Endometrial microvascular endothelial cells (primary cell): ENCODE results near the gene GOLGA2. TPM values are rescaled to one million over a fixed set of nuclear protein-coding genes. Genes with fewer than 3 reads are reported as not detected.
"Not testable (repeated sequence)": the region's sequence is repeated elsewhere in the genome, so short reads cannot be mapped to it uniquely, and the experiment has no call there.

ENCODE experiments used
- in situ Hi-C: cut with HindIII; loops from 2 replicates; pipeline ENCODE4 v1.10.0; 2017; ENCODE audit warnings: low sequenced_read_pairs, low pct_unique_long_range_greater_than_20kb; ENCODE audit errors: inconsistent ontology term
- total RNA-seq: library from RNA; depleted of rRNA; stranded (reverse); fragments of >200 nt; gene quantifications from one replicate; pipeline ENCODE4 v1.2.3, GENCODE V29; 2015; ENCODE audit errors: inconsistent ontology term

GOLGA2 gene
- total RNA-seq, 1 donor from 2014 or later: 60.6 TPM

DNA sequence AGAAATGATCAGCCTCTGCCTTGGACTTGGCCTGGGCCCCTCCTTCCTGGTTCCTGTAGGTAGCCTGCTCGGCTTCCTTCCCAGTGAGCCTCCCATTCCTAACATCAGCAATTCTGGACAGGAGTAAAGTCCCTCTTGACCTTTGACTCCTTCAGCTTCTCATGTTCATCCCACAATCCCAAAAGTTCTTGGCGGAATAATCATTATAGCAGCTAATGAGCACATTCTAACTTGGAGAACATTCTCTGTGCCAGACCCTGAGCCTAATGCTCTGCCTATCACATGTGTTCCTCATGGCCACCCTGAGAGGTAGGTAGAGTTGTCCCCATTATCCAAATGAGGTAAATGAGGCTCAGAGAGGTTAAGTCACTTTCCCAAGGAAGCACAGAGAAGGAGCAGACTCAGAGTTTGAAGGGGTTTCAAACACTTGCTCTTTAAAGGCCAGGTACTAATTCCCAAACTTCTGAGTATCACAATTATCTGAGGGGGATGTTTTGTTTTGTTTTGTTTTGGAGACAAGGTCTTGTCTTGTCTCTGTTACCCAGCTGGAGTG lies 21.5 kb upstream of the GOLGA2 start:
- in situ Hi-C loops: no loop called here

DNA sequence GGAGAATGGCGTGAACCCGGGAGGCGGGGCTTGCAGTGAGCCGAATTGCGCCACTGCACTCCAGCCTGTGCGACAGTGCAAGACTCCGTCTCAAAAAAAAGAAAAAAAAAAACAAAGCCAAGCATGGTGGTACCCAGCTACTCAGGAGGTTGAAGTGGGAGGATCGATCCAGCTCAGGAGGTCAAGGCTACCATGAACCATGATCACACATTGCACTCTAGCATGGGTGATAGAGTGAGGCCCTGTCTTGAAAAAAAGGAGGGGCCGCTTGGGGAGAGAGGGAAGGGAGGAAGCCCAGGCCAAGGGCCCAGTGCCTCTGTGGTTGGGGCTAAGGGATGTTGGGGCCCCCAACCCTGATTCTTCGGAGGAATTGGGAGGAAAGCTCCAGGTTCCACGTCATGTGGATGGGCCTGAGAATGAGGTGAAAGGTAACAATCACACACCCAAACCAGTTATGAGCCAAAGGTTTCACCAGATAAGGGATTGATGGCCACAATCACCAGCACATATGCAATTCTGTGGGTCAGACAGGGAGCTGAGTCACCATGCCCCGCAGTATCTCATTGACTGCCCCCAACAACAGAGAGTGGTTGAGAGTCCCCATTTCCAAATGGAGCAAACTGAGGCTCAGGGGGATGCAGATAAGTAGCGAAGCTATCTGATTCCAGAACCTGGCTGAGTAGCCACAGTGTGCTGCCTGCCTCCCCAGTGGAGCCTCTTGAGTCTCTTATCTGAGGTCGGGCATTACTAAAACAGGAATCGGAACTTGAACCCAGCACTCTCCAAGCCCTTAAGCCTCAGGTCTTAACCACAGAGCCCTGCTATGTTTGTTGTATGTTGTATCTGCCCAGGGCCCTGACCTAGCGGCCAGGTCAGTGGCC lies 20.8 kb upstream of the GOLGA2 start:
- in situ Hi-C loops: no loop called here

DNA sequence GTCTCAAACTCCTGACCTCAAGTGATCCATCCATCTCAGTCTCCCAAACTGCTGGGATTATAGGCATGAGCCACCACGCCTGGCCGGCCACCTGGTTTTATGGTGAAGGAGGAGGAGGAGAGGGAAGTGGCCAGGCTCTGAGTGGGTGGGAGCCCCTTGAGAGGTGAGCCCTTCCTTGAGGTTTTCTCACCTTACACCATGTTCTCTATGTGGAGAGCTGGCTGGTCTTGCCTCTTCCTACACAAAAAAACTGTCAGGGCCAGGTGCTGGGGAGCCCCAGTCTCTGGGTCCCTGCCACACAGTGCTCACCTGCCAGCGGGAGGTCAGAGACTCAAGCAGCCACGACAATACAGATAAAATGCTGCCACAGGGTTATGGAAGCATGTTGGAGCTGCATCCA lies 18.3 kb upstream of the GOLGA2 start:
- in situ Hi-C loops: no loop called here

DNA sequence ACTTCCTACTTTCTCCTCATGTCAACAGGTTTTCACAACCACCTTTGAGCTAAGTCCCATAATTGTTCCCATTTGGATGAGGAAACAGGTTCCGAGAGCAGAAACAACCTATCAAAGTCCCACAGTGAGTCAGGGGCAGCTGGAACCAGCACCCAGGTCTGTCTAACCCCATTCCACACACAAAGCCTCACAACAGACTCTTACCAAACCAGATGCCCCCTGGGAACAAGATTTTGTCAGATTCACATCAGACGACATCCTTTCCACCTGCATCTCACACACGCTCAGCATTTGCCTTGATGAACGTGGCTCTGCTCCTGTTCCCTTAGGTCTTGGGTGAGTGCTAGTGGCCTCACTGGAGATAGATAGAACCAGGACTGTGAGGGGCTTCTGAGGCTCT lies 17.3 kb upstream of the GOLGA2 start:
- in situ Hi-C loops: no loop called here

DNA sequence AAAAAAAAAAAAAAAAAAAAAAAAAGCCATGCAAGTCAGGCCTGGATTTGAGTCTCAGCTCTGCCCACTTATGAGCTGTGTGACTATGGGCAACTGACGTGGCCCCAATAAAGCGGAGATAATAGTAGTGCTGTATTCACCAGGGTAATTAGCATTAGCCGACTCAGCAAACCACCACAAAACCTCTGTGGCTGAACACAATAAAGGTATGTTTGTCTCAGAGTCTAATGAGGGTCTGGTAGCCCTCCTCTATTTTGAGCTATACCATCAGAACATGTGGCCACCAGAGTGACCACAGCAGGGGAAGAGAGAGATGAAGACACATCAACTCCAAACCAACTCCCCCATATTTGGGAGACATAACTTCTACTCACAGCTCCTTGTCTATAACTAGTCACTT lies 16.2 kb upstream of the GOLGA2 start:
- in situ Hi-C loops: no loop called here

GRCh38 chr9:128288273-128289004 lies 12.6 kb upstream of the GOLGA2 start:
- in situ Hi-C loops: no loop called here

DNA sequence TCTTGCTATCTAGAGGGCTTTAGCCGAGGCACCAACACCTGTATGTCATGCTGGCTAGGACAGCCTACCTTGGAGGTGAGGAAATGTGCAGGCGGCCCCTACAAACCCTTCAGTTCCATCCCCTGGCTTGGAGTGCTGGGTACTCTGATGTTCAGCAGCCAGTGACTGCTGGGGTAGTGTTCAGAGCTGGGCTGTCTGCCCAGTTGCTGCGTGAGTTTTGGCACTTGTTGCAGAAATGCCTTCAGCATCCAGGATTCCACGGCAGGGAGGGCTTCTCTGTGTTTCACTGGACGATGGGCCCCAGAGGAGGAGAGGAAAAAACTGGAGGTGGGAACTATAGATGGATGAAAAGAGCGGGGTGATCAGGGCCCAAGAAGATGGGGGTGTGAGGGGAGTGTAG lies 10.6 kb upstream of the GOLGA2 start:
- in situ Hi-C loops: no loop called here

DNA sequence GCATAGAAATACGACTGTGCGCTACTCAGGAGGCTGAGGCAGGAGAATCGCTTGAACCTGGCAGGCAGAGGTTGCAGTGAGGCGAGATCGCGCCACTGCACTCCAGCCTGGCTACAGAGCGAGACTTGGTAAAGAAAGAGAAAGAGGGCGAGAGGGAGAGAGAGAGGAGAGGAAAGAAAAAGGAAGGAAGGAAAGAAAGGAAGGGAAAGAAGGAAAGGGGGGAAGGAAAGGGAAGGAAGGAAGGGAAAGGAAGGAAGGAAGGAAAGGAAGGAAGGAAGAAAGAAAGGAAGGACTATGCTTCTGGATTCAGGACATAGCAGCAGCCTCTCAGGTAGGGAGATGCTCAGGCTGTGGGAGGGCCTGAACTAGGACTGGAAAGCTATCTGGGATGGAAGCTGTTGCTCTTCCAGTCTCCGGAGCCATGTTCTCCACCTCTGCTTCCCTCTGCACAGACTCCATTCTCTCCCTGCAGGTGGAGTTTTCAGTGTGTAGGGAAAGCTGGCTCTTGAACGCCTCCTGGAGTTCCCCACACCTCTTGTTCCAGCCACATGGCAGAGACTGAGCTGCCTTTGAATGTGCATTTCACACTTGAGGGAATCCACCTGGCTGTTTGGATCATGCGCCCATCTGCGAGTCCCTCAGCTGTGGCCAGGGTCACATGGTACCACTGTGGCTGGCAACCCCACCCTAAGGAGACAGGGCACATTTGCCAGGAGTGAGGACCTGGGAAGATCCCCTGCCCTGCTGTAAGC lies 9.4 kb upstream of the GOLGA2 start:
- in situ Hi-C loops: no loop called here

DNA sequence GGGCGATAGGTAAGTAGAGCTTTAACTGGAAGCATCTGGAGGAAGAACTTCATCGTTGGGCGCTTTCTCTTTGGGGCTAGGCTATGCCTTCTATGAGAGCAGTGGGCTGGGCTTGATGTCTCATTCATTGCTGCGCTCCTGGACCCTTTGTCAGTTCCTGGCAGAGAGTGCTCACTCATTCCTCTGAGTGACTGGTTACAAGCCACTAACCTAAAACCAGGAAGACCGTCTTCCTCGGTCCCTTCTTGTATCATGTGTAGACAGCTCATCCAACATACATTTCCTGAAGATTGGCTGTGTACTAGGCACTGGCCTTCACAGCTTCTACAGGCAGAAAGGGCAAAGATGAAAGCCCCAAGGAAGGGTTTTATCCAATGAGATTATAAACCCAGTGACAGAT lies 6.7 kb upstream of the GOLGA2 start:
- in situ Hi-C loops: no loop called here

DNA sequence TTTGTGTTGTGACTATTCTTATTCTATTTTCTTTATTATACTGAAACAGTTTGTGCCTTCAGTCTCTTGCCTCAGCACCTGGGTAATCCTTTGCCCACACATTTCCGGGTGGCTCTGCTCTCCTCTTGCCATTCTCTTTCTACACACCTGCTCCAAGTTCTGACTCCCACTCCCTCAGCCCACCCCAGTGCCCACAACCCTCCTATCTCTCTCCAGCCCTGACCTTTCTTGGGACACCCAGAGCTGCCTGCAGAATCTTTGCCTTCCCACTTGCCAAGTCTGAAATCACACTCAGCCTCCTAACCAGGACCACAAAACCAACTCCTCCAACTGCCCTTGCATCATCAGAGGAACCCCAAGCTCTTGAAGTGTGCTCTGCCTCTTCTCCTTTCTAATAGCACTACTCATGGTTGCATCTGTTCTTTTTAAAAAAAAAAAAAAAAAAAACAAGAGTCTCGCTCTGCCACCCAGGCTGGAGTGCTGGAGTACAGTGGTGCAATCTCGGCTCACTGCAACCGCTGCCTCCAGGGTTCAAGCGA lies 4.3 kb upstream of the GOLGA2 start:
- in situ Hi-C loops: no loop called here

- in situ Hi-C loops: not testable (repeated sequence)
Measured at GRCh38 chr9:128279088-128280073, 3.6 kb upstream of the GOLGA2 start.

DNA sequence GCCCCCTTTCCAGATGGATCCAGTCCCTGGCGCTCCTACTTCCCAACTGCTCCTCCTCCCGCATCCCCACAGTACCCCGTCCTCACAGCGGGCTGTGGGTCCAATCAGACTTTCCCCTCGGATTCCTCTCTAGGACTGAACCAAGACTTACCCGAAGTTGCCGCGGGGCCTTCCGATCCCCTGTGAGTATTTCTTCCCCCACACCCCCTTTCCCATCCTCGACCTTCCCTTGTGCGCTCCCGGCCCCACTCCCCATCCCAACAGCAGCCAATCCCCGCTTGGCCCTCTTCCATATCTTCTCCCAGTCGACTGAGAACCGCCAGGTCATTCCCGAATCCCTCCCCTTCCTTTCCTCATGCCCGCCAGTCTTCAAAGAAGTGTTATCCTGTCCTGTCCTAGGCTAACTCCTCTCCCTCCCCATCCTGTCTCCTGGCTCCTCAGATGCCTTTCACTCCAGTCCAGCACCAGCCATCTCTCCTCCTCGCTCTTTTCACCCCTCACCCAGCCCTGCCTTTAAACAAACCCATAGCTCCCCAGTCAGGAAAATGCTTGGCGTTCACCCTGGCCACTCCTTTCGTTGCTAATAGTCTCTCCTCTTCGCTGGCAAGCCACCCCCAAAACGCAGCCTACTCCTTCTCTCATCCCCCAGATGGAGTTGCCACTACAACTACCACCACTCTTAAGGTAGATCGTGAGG lies 915 bp upstream of the GOLGA2 start:
- in situ Hi-C loops: no loop called here

DNA sequence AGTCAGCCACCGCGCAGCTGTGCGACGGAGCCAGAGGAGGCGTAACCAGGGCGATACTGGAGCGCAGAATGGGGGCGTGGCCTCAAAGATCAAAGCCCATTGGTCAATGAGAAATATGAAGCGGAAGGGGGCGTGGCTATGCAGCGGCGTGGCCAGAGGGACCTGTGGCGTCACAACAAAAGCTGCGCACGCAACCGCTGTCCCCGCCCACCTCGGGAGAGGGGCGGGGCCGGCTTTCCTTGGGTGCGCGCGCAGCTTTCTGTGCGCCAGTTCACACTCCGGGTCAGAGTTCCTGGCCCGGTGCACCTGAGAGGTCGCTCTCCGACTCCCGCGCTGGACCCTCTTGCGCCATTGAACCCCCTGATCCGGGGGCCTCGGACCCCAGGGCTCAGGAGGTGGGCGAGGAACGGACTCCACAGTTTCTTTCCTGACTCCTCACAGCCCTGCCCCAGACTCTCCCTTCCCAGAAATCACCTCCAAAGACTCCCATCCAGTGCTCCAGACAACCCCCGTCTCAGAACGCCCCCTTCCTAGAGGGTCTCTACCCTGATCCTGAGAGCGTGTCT lies 284 bp upstream of the GOLGA2 start, which contains the start of gene SWI5:
Gene SWI5, plus strand, starts transcription at position 269 of the 566 bp plus-strand sequence.
- in situ Hi-C loops: no loop called here

DNA sequence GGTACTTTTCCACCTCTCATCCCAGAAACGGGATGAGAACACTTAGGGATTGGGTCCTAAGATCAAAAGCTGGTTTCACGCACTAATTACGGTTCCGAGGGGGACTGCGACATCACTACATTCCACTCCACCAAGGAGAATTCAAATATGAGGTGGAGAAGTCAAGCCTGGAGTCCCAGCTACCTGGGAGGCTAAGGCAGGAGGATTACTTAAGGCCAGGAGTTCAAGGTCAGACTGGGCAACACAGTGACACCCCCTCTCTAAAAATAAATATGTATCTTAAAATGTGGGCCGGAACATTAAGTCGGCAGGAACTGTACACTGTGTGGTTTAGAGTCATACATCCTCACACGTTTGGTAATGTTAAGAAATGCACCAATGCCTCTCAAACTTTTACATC lies 1.6 kb downstream of the GOLGA2 start:
- in situ Hi-C loops: no loop called here

DNA sequence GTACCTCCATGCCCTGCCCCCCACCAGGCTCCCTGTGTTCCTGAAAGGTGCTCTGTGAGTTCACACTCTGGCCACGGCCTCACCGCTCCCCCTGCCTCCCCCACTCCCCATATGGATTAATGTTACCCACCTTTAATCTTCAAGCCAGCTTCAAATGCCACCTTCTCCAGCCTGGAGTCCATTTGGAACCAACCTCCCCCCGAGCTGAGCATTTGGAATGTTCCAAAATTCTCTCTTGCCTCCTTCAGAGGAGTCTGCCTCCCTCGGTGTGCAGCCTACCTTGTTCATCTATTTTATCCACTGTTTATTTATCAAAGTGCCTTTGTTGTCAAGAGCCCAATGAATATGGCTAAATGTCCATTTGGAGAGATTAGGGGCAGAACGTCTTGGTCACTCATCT lies 4.3 kb downstream of the GOLGA2 start:
- in situ Hi-C loops: no loop called here

- in situ Hi-C loops: no loop called here
Measured at GRCh38 chr9:128271112-128271511, 4.7 kb downstream of the GOLGA2 start.
